GM13977 (cell line): ENCODE data around the gene MAPRE2.

Experiments used
- DNase-seq: peaks from one replicate; pipeline ENCODE4 v3.0.0; 2012; ENCODE audit warnings: low spot score
- in situ Hi-C: fragments of 300-500 bp; cut with MboI; formaldehyde crosslinking; loops from one replicate; pipeline ENCODE4 v1.12.0; 2022; ENCODE audit warnings: low sequenced_read_pairs, low pct_unique_long_range_greater_than_20kb, mixed read lengths, inconsistent platforms; ENCODE audit not compliant: unreplicated experiment
- TF ChIP-seq, protein P1 (sequence below): IDR thresholded peaks from 2 replicates; pipeline ENCODE4 v1.5.1; 2012; ENCODE audit warnings: mild to moderate bottlenecking, control low read depth; ENCODE audit not compliant: insufficient read depth; ENCODE audit errors: extremely low read depth, missing control alignments

The MAPRE2 gene

DNA sequence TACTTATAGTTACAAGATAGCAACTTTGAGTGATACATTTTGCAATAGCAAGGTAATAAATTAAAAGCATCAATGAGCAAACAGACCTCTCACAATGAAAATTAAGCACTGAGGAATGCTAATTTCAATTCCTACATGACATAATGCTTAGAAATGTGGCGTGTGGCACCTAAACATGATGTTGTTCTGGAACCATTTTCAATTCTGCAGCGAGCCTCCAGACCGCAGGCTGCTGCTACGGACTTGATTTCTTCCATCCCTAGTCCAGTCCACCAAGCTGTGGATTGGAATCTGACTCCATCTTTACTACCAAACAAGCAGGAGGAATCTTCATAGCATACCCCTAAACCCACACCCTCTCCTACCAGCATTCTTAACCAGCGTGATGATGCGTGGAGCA is 140.9 kb downstream of the MAPRE2 start:
- TF ChIP-seq, protein P1, sequence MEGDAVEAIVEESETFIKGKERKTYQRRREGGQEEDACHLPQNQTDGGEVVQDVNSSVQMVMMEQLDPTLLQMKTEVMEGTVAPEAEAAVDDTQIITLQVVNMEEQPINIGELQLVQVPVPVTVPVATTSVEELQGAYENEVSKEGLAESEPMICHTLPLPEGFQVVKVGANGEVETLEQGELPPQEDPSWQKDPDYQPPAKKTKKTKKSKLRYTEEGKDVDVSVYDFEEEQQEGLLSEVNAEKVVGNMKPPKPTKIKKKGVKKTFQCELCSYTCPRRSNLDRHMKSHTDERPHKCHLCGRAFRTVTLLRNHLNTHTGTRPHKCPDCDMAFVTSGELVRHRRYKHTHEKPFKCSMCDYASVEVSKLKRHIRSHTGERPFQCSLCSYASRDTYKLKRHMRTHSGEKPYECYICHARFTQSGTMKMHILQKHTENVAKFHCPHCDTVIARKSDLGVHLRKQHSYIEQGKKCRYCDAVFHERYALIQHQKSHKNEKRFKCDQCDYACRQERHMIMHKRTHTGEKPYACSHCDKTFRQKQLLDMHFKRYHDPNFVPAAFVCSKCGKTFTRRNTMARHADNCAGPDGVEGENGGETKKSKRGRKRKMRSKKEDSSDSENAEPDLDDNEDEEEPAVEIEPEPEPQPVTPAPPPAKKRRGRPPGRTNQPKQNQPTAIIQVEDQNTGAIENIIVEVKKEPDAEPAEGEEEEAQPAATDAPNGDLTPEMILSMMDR = no peak
- in situ Hi-C loops = no loop called here
- no peak for DNase-seq

DNA sequence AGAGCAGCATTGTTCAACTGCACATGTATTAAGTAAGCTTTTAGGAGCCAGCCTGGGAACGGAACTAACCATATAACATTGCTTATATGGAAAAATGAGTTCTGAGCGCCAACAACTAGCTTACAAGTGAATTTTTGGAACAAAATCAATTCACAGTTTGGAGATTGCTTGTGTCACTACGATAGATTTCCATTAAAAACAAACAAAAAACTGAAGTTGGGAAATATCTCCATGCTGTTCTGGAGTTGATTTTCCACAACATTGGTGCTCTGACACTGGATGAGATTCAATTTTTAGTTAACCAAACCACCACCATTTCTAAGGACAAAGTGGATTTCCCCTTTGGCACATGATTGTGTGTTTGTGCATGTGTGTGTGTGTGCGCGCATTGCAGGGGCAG is 142.7 kb downstream of the MAPRE2 start:
- TF ChIP-seq, protein P1 = no peak
- in situ Hi-C loops = no loop called here
- DNase-seq = no peak

DNA sequence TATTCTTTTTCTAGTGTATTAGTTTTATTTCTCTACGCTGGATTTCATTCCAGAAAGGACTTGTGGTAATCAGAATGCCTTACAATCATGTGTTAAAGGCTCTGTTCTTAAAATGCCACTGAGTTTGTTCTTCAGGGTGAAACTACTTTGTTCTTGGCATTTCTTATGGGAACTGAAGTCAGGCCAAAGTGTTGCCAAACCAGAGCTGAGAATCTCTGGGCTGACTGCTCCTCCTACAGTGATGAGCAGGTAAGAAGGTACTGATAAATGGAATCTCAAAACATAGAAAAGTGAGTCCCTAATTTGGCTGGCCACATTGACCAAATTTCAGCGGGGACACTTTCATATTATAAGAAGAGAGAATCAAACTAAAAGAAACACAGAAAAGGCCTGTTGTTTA is 144.6 kb downstream of the MAPRE2 start:
- DNase-seq = no peak

DNA sequence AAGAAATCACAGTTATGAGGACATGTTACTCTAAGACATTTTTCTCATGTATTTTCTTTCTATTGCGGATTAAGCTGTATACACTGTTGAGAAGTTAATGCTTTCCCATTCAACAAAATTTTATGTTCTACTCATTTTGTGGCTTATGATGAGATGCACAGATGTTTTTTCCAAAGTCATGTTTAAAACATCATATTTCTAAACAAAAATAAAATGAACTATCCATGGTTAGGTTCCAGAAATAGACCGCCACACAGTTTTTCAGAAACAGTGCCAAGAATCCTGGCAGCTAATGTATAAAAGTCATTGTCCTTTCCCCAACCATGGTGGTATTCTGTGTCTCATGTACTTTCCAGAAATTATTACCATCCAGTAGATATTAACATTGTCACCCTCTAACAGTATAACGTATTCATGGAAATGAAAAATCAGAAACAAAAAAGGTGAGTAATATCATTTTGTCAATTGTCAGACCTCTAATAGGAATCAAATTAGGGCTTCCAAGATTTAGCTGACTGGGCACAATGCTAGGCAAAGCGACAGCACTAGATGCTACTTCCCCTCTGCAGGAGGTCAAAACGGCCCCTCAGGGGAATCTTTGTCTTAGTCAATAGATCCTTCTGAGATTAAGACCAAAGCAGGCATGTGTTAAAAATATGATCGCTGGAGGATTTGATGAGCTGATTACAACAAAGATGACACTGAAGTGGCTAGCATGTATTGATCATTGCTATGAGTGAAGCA is 145.2 kb downstream of the MAPRE2 start:
- DNase-seq = no peak
- TF ChIP-seq, protein P1 = no peak
- in situ Hi-C loops = no loop called here

More for the DNA sequence above, 144.6 kb downstream of the MAPRE2 start:
- TF ChIP-seq, protein P1 = no peak
- in situ Hi-C loops = no loop called here

DNA sequence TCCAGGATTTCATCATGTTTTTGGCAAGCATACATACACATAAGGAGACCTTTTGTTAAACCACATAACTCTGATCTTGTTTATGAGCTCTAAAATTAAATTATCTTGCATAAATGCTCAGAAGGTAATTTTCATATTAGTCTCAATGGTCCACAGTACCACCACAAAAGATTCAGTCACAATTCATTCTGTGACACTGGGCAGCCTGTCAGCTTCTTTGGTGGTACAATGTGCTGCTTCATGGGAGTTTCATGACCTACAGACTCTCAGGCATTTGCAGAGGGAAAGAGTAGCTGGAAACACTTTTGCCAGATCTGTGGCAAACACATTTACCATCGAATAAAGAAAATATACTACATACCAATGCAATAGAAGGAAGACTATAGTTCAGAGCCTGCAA is 148.3 kb downstream of the MAPRE2 start:
- in situ Hi-C loops = no loop called here
- TF ChIP-seq, protein P1 = no peak
- DNase-seq = no peak

DNA sequence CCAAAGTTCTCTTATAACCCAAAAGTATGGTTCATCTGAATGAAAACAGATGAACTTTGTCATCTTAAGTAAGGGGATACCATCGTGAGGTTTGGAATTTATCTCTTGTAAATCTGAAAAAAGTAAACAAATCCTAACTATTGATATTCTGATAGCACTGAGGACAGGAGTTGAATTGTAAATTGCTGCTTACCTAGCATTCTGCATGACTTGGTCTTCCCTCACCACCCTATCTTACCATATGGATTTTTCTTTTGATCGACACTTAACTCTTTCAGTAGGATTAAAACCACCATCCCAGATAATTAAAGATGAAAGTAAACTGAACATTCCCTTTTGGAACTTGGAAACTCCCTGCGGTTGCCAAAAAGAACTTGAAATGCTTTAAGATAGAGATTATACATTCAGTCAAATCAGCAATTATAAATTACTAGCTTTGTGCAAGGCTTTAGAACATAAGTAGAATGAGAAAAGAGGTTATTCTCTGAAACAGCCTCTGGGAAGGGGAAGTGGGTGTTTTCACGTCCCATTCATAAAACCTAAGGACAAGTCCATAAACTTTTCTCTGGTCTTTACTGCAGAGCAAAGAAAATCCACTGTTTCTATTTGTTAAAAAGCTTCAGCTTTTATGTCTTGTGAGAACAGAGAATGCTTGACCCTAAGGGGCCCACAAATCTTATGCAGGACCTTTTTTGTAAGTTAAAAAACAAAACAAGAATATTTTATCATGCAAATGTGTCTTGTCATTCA is 149.9 kb downstream of the MAPRE2 start:
- in situ Hi-C loops = no loop called here
- no peak for DNase-seq
- TF ChIP-seq, protein P1 = no peak
